Type B pancreatic cell (in vitro differentiated cells): ENCODE results near the gene TOX3. TPM values are rescaled to one million over a fixed set of nuclear protein-coding genes. Genes with fewer than 3 reads are reported as not detected.

Experiments
- DNase-seq: peaks from one replicate; pipeline ENCODE4 v3.0.0; 2021; ENCODE audit warnings: mixed read lengths; ENCODE audit not compliant: unreplicated experiment; ENCODE audit errors: extremely low spot score
- H3K27ac Mint-ChIP-seq: 2 replicates; pipeline ENCODE4 v1.8.0; 2021; ENCODE audit warnings: mild to moderate bottlenecking, mixed read lengths
- H3K27me3 Mint-ChIP-seq: 2 replicates; pipeline ENCODE4 v1.8.0; 2021; ENCODE audit warnings: mixed read lengths
- H3K36me3 Mint-ChIP-seq: 2 replicates; pipeline ENCODE4 v1.8.0; 2021; ENCODE audit warnings: mixed read lengths
- H3K4me1 Mint-ChIP-seq: one replicate; pipeline ENCODE4 v1.8.0; 2021; ENCODE audit warnings: mixed read lengths; ENCODE audit not compliant: unreplicated experiment
- H3K4me3 Mint-ChIP-seq: 2 replicates; pipeline ENCODE4 v1.8.0; 2021; ENCODE audit warnings: mild to moderate bottlenecking, mixed read lengths
- H3K9me3 Mint-ChIP-seq: 2 replicates; pipeline ENCODE4 v1.8.0; 2021; ENCODE audit warnings: mixed read lengths
- long read RNA-seq: library from polyadenylated mRNA; unstranded; transcript quantifications from one replicate; pipeline ENCODE4 v2.0.0, GENCODE V29; 2020
- total RNA-seq: library from RNA; stranded (reverse); gene quantifications from 2 replicates; pipeline ENCODE4 v1.2.1, GENCODE V29; 2021; ENCODE audit warnings: low replicate concordance
- TF ChIP-seq, protein P1 (sequence below): fragments of 200-600 bp; sonication (generic); conservative IDR thresholded peaks from 2 replicates; pipeline ENCODE4 v1.5.0; 2021; ENCODE audit warnings: antibody characterized with exemption, mild to moderate bottlenecking

The TOX3 gene
- 14.7 and 18.4 TPM in 2 replicates for total RNA-seq
- long read RNA-seq, partial matches to known transcripts, result 1 of 4 reads
- long read RNA-seq, other reads (novel, unspliced or antisense), result 3 of 4 reads

DNA sequence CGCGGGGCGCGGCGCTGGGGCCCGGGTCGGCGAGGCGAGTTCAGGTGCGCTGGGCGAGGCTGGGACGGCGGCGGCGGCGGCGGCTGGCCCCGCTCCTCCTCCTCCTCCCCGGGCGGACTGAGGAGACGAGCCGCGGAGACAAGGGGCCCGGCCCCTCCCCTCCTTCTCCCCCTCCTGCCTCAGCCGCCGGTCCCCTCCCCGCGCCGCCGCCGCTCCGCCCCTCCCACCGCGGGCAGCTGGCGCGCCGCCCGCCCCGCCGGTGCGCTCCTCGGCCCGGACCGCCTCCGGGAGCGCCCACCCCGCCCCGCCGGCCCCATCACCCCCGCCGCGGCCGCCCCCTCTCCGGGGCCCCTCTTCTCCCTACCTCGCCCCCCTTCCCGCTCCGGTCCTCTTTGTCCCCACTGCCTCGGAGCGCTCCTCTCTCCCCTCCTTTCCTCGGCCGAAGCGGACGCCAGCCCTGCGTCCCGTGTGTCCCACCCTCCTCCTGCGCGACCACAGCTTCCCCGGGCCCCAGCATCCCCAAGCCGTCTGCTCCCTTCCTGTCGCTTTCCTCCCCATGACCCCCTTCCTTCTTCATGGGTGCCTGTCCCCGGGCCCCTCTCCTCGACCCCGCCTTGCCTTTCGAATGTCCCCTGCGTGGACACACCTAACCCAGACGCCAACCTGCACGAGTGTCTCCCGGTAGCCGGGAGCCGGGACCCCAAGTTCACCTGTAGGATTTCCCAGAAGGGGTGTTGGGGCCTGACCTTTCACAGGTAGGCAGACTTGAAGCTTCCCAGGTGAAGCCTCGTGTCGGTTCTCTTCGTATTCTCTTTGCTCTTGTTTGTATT lies at the start of gene TOX3:
TOX3 (minus strand) TSS at position 140 of the 830 bp plus-strand sequence. CDS start 420 bp downstream, outside the sequence.
- Mint-ChIP-seq H3K27me3 (peaks cover 72% of the 10 kb centered on the region), H3K9me3 (no peaks in the 10 kb centered on the region), H3K27ac (peak within 1 kb of the TSS; percentile 76), H3K4me1 (peaks cover 25% of the 10 kb centered on the region), H3K36me3 (peaks cover 4% of the 10 kb centered on the region), H3K4me3 (peak within 1 kb of the TSS; percentile 92)
- TF ChIP-seq, protein P1, sequence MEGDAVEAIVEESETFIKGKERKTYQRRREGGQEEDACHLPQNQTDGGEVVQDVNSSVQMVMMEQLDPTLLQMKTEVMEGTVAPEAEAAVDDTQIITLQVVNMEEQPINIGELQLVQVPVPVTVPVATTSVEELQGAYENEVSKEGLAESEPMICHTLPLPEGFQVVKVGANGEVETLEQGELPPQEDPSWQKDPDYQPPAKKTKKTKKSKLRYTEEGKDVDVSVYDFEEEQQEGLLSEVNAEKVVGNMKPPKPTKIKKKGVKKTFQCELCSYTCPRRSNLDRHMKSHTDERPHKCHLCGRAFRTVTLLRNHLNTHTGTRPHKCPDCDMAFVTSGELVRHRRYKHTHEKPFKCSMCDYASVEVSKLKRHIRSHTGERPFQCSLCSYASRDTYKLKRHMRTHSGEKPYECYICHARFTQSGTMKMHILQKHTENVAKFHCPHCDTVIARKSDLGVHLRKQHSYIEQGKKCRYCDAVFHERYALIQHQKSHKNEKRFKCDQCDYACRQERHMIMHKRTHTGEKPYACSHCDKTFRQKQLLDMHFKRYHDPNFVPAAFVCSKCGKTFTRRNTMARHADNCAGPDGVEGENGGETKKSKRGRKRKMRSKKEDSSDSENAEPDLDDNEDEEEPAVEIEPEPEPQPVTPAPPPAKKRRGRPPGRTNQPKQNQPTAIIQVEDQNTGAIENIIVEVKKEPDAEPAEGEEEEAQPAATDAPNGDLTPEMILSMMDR, result no peak
- no peak for DNase-seq

DNA sequence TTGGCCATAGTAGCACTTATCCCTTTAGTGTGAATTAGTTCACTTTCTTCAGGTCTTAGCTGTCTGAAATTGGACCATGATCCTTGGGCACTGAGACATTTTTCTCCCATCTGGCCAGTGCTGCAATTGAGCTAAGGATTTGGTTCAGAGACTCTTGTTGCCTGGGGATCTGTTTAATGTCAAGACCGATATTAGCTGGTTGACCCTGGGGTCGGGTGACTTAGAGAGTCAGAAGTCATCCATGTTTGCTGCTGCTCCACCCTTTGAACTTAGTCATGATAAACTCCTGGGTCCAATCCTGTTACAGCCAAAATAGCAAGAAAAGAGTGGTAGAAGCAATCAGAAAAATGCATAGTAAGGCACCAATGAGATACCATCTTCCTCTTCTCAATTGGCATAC lies 45.8 kb upstream of the TOX3 start:
- Mint-ChIP-seq H3K9me3 (no peaks in the 10 kb centered on the region), H3K27me3 (peaks cover 7% of the 10 kb centered on the region), H3K4me3 (no peak overlapping the region), H3K27ac (no peak overlapping the region), H3K4me1 (peaks cover 18% of the 10 kb centered on the region), H3K36me3 (no peaks in the 10 kb centered on the region)
- no peak for DNase-seq
- TF ChIP-seq, protein P1, result no peak

DNA sequence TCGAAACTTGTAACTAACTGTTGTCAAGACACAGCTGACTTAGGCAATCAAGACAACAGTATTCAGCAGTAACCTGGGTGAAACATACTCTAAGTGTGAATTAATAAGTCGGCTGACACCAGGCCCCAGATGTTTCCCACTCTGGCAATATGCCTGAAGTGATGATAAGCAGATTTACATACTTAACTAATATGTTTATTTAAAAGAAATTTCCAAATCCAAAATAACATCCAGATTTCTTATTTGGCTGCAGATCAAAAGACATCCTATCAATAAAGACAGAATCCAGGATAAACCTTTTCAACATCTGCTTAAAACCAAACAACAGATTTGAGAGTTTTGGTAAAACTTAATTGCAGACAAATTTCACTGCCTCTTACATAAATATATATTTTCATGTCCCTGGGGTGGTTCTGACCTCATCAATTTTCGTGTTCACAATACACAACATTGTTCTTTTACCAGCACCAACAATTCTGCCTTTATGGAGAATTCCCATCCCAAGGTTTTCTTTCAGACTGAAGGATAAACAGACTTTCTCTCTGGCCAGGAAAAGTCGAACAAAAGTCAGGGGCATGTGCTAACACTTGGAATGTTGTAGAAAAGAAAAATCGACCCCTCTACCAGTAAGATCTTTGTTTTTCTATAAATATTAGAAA lies 45.1 kb upstream of the TOX3 start:
- no peaks in the 10 kb centered on the region for H3K9me3 Mint-ChIP-seq
- H3K4me1 Mint-ChIP-seq, result peaks cover 11% of the 10 kb centered on the region
- TF ChIP-seq, protein P1, result no peak
- no peaks in the 10 kb centered on the region for H3K36me3 Mint-ChIP-seq
- no peak overlapping the region for H3K4me3 Mint-ChIP-seq
- no peak overlapping the region for H3K27ac Mint-ChIP-seq
- no peak for DNase-seq
- peaks cover 7% of the 10 kb centered on the region for H3K27me3 Mint-ChIP-seq

DNA sequence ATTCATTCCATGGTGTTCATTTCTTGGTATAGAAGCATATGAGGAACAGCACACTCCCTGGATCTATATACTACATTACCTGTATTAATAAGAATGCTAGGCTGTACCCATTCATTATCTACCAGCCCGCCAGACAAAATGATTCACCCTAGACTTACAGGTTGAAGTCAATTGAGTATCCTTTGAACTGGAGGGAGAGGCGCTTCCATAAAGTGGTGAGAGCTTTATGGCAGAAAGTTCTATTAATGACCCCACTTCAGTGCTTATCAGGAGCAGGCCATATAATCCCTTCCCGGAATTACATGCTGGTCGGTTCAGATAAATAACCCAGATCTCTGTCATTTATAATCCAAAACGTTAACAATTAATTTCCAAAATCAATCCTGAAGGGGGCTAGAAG lies 44.5 kb upstream of the TOX3 start:
- no peak for DNase-seq
- TF ChIP-seq, protein P1, result no peak
- Mint-ChIP-seq H3K4me3 (no peak overlapping the region), H3K27me3 (peaks cover 7% of the 10 kb centered on the region), H3K27ac (no peak overlapping the region), H3K4me1 (peaks cover 10% of the 10 kb centered on the region), H3K9me3 (no peaks in the 10 kb centered on the region), H3K36me3 (no peaks in the 10 kb centered on the region)

DNA sequence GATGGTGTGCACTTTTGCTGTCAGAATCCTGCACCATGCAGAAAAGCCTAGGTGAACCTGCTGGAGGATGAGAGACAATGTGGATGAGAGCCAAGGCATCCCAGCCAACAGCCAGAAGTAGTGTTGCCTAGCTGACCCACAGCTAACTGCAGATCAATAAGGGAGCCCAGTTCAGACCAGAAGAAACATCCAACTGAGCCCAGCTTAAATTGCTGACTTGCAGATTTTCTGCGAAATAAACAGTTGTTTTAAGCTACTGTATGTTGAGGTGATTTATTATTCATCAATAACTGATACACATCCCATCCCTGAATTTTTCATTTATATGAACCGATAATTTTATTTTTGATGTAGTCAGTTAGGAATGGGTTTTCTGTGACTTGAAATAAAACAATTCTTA lies 39.2 kb upstream of the TOX3 start:
- TF ChIP-seq, protein P1, result no peak
- no peak overlapping the region for H3K4me3 Mint-ChIP-seq
- DNase-seq, result no peak
- peaks cover 20% of the 10 kb centered on the region for H3K27me3 Mint-ChIP-seq
- no peaks in the 10 kb centered on the region for H3K4me1 Mint-ChIP-seq
- no peak overlapping the region for H3K27ac Mint-ChIP-seq
- no peaks in the 10 kb centered on the region for H3K36me3 Mint-ChIP-seq
- no peaks in the 10 kb centered on the region for H3K9me3 Mint-ChIP-seq
